Activated naive CD4-positive, alpha-beta T cell treated with anti-CD3 and anti-CD28 coated beads for 36 hours (primary cell): ENCODE results near the gene LPIN3. TPM values are rescaled to one million over a fixed set of nuclear protein-coding genes. Genes with fewer than 3 reads are reported as not detected.

Experiments used
- CTCF ChIA-PET: fragments of 350-600 bp; sonication (Branson Sonifier 250); formaldehyde crosslinking; loops from one replicate; lab custom pipeline; 2021; ENCODE audit warnings: antibody characterized with exemption; lab: Charles Lee
- DNase-seq: peaks from one replicate; pipeline ENCODE4 v3.0.0-alpha.2; 2020
- H3K27ac Mint-ChIP-seq: one replicate; pipeline ENCODE4 v1.8.0; 2021; ENCODE audit warnings: mild to moderate bottlenecking, mixed read lengths
- H3K27me3 Mint-ChIP-seq: one replicate; pipeline ENCODE4 v1.8.0; 2021; ENCODE audit warnings: low read depth, mixed read lengths
- H3K36me3 Mint-ChIP-seq: one replicate; pipeline ENCODE4 v1.8.0; 2021; ENCODE audit warnings: low read depth, mixed read lengths
- H3K4me1 Mint-ChIP-seq: one replicate; pipeline ENCODE4 v1.8.0; 2021; ENCODE audit warnings: low read depth, mixed read lengths
- H3K4me3 Mint-ChIP-seq: one replicate; pipeline ENCODE4 v1.8.0; 2021; ENCODE audit warnings: mild to moderate bottlenecking, moderate library complexity, mixed read lengths
- H3K9me3 Mint-ChIP-seq: one replicate; pipeline ENCODE4 v1.8.0; 2021; ENCODE audit warnings: mixed read lengths
- intact Hi-C: fragments of 100-400 bp; cut with micrococcal nuclease; formaldehyde crosslinking; loops from one replicate; pipeline ENCODE4 v1.15.1; 2023
- total RNA-seq, 2 experiments: library from RNA; stranded (reverse); gene quantifications; one replicate each; pipeline ENCODE4 v1.2.3, GENCODE V29; 2021

Gene LPIN3
- total RNA-seq, 2 experiments from 2014 or later: 0.84 to 1.0 TPM

DNA sequence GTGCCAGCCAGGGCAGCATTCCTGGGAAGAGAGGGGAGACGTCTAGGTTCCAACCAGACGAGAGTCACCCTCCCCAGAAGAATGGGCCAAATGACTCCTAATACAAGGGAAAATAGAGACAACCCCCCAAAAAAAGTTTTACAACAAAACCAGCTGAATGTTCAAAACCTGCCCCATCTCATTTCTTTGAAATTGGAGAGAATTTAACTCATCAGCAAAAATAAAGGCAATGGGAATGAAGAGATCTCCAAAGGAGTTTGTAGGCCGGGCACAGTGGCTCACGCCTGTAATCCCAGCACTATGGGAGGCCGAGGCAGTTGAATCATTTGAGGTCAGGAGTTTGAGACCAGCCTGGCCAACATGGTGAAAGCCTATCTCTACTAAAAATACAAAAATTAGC lies 35.7 kb downstream of the LPIN3 start:
- CTCF ChIA-PET: interaction anchor here (0.6 kb wide), 1 partner anchor 61 kb away, joined by 4 read pairs; no protein-coding TSS in a partner anchor
- Mint-ChIP-seq H3K4me1 (no peaks in the 10 kb centered on the region), H3K4me3 (no peak overlapping the region), H3K27ac (no peak overlapping the region), H3K36me3 (no peaks in the 10 kb centered on the region), H3K9me3 (peaks cover 7% of the 10 kb centered on the region), H3K27me3 (peaks cover 13% of the 10 kb centered on the region)
- DNase-seq: no peak
- intact Hi-C loops: no loop called here

DNA sequence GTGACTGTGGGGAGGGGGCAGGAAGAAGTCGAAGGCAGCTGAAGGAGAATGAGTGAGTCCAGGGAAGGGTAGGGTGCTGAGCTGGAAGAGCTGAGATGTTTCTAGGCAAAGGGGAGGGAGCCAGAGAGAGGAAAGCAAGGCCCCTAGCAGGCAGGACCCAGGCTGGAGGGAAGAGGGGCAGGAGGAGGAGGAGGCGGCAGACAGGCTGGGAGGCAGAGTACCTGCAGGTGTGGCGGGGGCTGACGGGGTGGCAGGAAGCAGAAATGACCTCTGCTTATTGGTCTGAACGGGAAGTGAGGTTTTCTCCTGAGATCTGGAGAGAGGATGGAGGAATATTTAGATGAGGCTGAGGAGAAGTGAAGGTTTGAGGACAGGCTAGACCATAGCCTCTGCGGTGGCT lies 36.7 kb downstream of the LPIN3 start:
- peaks cover 13% of the 10 kb centered on the region for H3K27me3 Mint-ChIP-seq
- intact Hi-C loops: no loop called here
- H3K4me3 Mint-ChIP-seq: no peak overlapping the region
- no peaks in the 10 kb centered on the region for H3K4me1 Mint-ChIP-seq
- no peaks in the 10 kb centered on the region for H3K36me3 Mint-ChIP-seq
- H3K27ac Mint-ChIP-seq: no peak overlapping the region
- CTCF ChIA-PET: no interaction called here
- peaks cover 5% of the 10 kb centered on the region for H3K9me3 Mint-ChIP-seq
- DNase-seq: no peak

DNA sequence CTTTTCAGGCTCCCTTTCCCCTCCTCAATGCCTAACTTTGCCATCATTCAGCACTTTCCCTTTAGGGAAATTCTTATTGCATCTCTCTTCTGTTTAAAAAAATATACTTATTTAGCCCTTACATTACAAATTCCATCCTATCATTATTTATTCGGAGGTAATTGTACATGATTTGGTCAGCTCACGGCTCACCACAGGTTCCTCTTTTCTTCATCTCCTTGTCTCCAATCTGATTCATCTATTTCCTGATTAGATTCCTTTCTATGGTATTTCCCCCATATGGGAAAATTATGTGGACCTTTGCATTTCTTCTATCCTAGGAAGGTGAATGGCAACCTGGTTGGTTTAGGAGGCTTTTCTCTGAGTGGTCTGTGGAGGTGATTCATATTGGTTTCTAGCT lies 38.9 kb downstream of the LPIN3 start:
- H3K27me3 Mint-ChIP-seq: peaks cover 12% of the 10 kb centered on the region
- CTCF ChIA-PET: no interaction called here
- H3K27ac Mint-ChIP-seq: no peak overlapping the region
- intact Hi-C loops: no loop called here
- no peaks in the 10 kb centered on the region for H3K36me3 Mint-ChIP-seq
- H3K9me3 Mint-ChIP-seq: no peaks in the 10 kb centered on the region
- H3K4me1 Mint-ChIP-seq: no peaks in the 10 kb centered on the region
- no peak overlapping the region for H3K4me3 Mint-ChIP-seq
- DNase-seq: no peak

DNA sequence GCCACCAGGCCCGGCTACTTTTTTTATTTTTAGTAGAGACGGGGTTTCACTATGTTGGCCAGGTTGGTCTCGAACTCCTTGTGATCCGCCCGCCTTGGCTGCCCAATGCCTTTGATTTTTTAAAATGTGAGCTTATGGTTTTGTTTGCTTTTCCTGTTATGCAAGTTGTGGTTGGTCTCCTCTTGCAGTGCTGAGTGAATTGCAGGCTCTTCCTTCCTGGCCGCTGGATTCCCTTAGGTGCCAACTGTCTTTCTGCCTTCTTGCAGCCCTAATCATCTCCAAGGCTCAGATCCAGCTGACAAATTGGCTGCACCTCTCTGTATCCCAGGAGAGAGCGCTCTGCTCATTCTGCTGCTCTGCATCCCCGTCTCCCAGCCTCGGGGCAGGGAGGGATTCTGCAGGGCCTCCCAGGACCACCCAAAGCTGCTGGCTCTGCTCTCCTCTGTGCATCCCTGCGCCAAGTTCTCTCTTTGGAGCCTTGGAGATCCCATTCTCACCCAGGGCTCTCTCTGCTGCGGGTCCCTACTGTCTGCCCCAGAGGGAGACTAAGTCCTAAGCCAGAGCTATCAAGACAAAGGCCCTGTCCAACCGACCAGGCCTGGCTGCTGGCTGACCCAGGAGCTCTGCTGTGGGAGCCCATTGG lies 40.1 kb downstream of the LPIN3 start:
- no peaks in the 10 kb centered on the region for H3K9me3 Mint-ChIP-seq

DNA sequence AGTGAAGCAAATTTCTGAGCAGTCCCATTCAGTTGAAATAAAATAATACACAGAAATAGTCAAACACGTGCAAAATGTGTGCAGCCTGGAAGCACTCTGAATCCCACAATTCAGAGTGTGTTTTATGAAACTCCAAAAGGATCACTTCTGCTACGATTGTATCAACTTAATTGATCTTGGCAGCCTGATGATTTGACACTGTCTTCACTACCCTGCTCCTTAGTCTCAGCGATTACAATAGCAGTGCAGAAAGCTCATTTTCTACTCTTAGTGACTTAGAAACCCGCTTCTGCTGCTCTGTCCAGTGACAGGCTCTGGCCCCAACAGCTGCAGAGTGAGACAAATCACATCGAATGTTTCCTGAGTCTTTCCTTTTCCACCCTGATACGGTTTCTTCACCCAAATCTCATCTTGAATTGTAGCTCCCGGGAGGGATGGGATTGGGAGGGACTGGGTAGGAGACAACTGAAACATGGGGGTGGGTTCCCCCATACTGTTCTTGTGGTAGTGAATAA lies 42.2 kb downstream of the LPIN3 start:
- H3K36me3 Mint-ChIP-seq: no peaks in the 10 kb centered on the region
- peaks cover 4% of the 10 kb centered on the region for H3K27me3 Mint-ChIP-seq
- H3K4me1 Mint-ChIP-seq: no peaks in the 10 kb centered on the region
- H3K4me3 Mint-ChIP-seq: no peak overlapping the region
- intact Hi-C loops: no loop called here
- CTCF ChIA-PET: no interaction called here
- no peaks in the 10 kb centered on the region for H3K9me3 Mint-ChIP-seq
- no peak for DNase-seq
- no peak overlapping the region for H3K27ac Mint-ChIP-seq

More for the DNA sequence above, 40.1 kb downstream of the LPIN3 start:
- H3K27me3 Mint-ChIP-seq: peaks cover 10% of the 10 kb centered on the region
- H3K27ac Mint-ChIP-seq: no peak overlapping the region
- CTCF ChIA-PET: interaction anchor here (0.6 kb wide), 1 partner anchor 42 kb away, joined by 3 read pairs; no protein-coding TSS in a partner anchor
- no peaks in the 10 kb centered on the region for H3K36me3 Mint-ChIP-seq
- no peak overlapping the region for H3K4me3 Mint-ChIP-seq
- intact Hi-C loops: no loop called here
- H3K4me1 Mint-ChIP-seq: no peaks in the 10 kb centered on the region
- DNase-seq: no peak

DNA sequence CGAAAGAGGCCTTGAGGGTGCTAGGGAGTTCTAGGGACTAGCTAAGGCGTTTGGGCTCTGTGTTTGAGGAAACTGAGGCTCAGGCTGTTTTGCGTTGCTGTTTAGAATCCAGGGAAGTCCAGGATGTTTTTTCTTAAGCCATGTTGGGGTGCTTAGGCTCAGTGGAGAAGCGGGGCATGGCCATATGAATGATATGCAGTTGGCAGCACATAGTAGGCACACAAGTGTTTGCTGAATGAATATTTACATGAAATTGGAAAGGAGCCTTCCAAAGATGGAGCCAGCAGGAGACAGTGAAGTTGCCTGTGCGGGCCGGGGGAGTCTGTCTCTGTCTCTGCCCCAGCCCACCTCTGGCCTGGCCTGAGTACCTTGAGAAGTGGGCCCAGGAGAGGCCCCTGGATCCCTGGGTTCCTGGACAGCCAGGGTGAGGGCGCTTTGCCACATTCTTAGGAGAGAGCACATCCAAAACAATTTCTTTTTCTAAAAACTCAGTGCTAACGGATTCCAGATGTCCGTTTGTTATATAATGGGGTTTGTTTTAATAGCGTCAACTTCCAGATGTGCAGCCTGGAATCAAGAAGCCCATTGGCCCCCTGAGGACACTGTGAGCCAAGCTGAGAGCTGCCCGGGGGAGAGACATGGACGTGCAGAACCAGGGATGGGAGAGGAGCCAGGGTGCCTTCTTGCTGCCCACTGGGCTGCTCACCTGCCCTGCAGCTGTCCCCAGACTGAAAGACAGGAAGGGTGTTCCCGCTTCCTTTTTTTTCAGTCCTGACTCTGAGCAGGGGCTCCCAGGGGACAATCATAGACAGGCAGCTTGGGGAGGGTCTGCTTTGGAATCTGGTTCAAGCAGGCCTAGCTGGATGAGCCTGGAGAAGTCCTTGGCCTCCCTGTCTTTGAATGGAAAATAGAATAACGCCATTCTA lies 46.1 kb downstream of the LPIN3 start:
- intact Hi-C loops: no loop called here
- no peak overlapping the region for H3K4me3 Mint-ChIP-seq
- no peaks in the 10 kb centered on the region for H3K9me3 Mint-ChIP-seq
- H3K27ac Mint-ChIP-seq: no peak overlapping the region
- H3K4me1 Mint-ChIP-seq: no peaks in the 10 kb centered on the region
- H3K27me3 Mint-ChIP-seq: peaks cover 4% of the 10 kb centered on the region
- CTCF ChIA-PET: interaction anchor here (0.6 kb wide), 1 partner anchor 42 kb away, joined by 3 read pairs; no protein-coding TSS in a partner anchor
- no peaks in the 10 kb centered on the region for H3K36me3 Mint-ChIP-seq
- DNase-seq: no peak

DNA sequence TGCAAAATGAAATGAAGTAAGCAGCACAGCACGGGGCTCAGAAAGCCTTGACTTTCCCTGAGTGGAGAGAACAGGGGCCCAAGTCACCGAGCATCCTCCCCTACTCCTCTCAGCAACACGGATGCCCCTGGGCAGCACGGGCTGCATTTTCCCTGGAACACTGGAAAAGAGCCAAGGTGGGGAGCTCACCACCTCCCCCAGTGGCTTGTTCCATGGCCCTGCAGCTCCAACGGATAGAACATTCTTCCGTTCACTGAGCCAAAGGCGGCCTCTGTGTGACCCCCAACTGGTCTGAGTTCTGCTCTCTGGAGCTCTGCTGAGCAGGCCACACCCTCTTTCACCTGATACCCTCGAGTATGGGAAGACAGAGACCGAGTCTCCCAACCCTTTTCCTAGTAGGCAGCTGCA lies 46.8 kb downstream of the LPIN3 start:
- Mint-ChIP-seq H3K4me1 (no peaks in the 10 kb centered on the region), H3K27me3 (peaks cover 4% of the 10 kb centered on the region), H3K9me3 (no peaks in the 10 kb centered on the region), H3K36me3 (no peaks in the 10 kb centered on the region), H3K4me3 (no peak overlapping the region), H3K27ac (no peak overlapping the region)
- intact Hi-C loops: no loop called here
- CTCF ChIA-PET: no interaction called here
- no peak for DNase-seq

DNA sequence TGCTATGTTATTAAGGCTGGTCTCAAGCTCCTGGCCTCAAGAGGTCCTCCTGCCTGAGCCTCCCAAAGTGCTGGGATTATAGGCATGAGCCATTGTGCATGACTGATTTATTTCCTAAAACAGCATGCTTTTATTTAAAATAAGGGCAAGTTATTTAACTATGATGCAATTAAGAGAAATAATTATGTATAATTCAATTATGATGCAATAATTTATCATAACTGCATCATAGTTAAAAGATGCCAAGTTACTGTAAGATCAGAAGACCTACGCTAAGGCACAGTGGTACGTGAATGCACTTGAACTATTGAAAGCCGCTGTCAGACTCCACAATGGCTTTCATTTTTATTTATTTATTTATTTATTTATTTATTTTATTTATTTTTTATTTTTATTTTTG lies 50.3 kb downstream of the LPIN3 start:
- Mint-ChIP-seq H3K9me3 (no peaks in the 10 kb centered on the region), H3K36me3 (no peaks in the 10 kb centered on the region), H3K4me3 (no peak overlapping the region), H3K27me3 (no peaks in the 10 kb centered on the region), H3K4me1 (no peaks in the 10 kb centered on the region), H3K27ac (no peak overlapping the region)
- intact Hi-C loops: no loop called here
- DNase-seq: no peak
- CTCF ChIA-PET: no interaction called here

DNA sequence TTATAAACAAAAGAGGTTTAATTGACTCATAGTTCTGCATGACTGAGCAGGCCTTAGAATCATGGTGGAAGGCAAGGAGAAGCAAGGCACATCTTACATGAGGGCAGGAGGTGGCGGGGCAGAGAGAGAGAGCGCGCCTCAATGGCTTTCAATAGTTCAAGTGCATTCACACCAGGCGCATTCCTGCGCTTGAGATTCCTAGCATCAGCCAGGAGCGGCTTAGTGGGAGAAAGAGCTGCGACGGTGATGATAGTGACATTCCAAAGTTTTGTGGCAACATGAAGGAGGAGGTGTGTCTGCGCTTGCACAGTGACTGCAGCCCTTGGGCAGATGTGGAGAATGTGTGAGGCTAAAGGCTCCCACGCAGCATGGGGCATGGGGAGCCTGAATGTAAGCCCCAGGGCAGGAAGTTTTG lies 51.0 kb downstream of the LPIN3 start:
- CTCF ChIA-PET: no interaction called here

DNA sequence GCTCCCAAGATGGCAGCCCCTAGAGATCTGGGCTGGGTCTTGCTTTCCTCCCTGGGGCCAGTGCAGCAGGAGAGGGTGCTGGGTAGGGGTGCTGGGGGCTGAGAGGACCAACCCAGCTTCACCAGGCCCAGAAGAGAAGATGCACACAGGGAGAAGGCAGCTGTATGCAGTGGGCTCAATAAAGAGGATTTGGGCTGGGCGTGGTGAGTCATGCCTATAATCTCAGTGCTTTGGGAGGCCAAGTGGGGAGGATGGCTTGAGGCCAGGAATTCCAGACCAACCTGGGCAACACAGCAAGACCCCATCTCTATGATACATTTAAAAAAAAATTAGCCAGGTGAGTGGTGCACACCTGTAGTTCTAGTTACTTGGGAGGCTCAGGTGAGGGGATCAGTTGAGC lies 51.7 kb downstream of the LPIN3 start:
- DNase-seq: no peak
- no peak overlapping the region for H3K27ac Mint-ChIP-seq
- CTCF ChIA-PET: no interaction called here
- intact Hi-C loops: no loop called here
- H3K9me3 Mint-ChIP-seq: no peaks in the 10 kb centered on the region
- no peaks in the 10 kb centered on the region for H3K27me3 Mint-ChIP-seq
- no peak overlapping the region for H3K4me3 Mint-ChIP-seq
- no peaks in the 10 kb centered on the region for H3K4me1 Mint-ChIP-seq
- H3K36me3 Mint-ChIP-seq: no peaks in the 10 kb centered on the region

More for the DNA sequence above, 51.0 kb downstream of the LPIN3 start:
- Mint-ChIP-seq H3K4me3 (no peak overlapping the region), H3K27ac (no peak overlapping the region), H3K27me3 (no peaks in the 10 kb centered on the region), H3K9me3 (no peaks in the 10 kb centered on the region), H3K36me3 (no peaks in the 10 kb centered on the region), H3K4me1 (no peaks in the 10 kb centered on the region)
- no peak for DNase-seq
- intact Hi-C loops: no loop called here

DNA sequence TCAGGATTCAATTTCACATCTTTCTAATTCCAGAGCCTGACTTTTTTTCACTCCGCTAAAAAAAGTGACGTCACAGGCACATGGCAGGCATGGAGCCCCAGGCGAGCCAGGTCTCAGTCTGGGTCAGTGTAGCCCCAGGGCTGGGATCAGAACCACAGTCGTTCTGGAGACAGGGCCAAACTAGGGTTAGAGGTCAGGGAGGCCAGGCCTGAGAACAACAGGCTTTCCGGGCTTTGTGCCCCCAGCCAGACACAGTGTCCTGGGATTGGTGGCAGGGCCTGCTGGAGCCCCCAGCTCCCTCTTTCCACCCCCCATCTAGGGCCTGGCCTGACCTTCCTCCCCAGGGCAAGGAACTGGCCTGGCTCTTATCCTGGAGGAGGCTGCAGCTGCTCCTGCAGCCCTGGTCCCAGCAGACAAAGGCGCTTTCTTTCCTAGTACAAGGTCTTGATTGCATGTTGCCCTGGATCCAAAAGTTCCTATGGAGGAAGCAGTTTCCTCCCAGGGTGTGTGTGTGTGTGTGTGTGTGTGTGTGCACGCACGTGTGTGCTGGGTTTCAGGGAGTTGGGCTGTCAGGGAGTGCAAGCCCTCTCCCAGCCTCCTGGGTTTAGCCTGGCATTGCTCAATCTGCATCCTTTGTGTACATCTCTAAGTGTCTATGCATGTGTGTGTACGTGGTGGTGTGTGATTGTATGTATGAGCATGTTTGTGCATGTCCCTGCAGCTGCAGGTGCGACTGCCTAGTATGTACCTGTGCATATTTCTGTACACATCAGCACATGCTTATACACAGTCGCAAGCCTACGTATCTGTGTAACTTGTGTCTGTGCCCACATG lies 52.5 kb downstream of the LPIN3 start:
- no peak for DNase-seq
- Mint-ChIP-seq H3K36me3 (no peaks in the 10 kb centered on the region), H3K4me1 (no peaks in the 10 kb centered on the region), H3K4me3 (no peak overlapping the region), H3K9me3 (no peaks in the 10 kb centered on the region), H3K27me3 (no peaks in the 10 kb centered on the region), H3K27ac (no peak overlapping the region)
- intact Hi-C loops: no loop called here
- CTCF ChIA-PET: no interaction called here

DNA sequence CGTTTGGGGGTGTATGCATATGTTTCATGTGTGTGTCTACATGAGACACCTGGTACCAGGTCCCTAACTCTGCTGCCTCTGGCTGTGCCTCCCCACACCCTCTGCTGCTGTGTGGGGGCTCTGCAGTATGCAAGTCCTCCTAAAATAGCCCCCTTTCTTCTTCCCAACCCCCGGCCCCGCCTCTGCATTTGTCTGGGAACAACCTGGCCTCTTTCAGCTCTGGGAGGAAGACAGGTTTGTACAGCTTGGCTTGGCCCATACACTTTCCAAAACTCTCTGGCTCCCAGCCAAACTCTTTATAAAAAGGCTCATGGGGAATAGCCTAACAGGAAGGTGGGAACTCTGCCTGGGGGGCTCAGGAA lies 53.1 kb downstream of the LPIN3 start:
- no peak overlapping the region for H3K27ac Mint-ChIP-seq
- no peaks in the 10 kb centered on the region for H3K9me3 Mint-ChIP-seq
- intact Hi-C loops: no loop called here
- DNase-seq: no peak
- no peaks in the 10 kb centered on the region for H3K27me3 Mint-ChIP-seq
- CTCF ChIA-PET: no interaction called here
- no peak overlapping the region for H3K4me3 Mint-ChIP-seq
- H3K4me1 Mint-ChIP-seq: no peaks in the 10 kb centered on the region
- H3K36me3 Mint-ChIP-seq: no peaks in the 10 kb centered on the region
